GM21423 (cell line): ENCODE results near the gene VAC14.
A peak's percentile ranks its signal among the peaks of the same experiment; 100 is the strongest.
"Not testable (repeated sequence)": the region's sequence is repeated elsewhere in the genome, so short reads cannot be mapped to it uniquely, and the experiment has no call there.

ENCODE experiments used
- ATAC-seq: cut with Tn5 transposase; IDR thresholded peaks from one replicate; pipeline ENCODE4 v1.9.1; 2021; ENCODE audit warnings: mild to moderate bottlenecking, moderate library complexity; ENCODE audit not compliant: unreplicated experiment

VAC14 gene

GRCh38 chr16:70745536-70746025 lies 55.4 kb downstream of the VAC14 start:
- ATAC-seq: no peak

- no peak for ATAC-seq
Observed at GRCh38 chr16:70744366-70744765, 56.6 kb downstream of the VAC14 start.

- ATAC-seq: no peak
Observed at GRCh38 chr16:70743791-70744190, 57.2 kb downstream of the VAC14 start.

- not testable (repeated sequence) for ATAC-seq
Observed at GRCh38 chr16:70742967-70743366, 58.0 kb downstream of the VAC14 start.

- no peak for ATAC-seq
Observed at GRCh38 chr16:70741783-70742125, 59.2 kb downstream of the VAC14 start.

GRCh38 chr16:70740914-70741782 lies 59.8 kb downstream of the VAC14 start:
- no peak for ATAC-seq

- no peak for ATAC-seq
Observed at GRCh38 chr16:70740174-70740913, 60.6 kb downstream of the VAC14 start.

- ATAC-seq: no peak
Observed at GRCh38 chr16:70739389-70739788, 61.6 kb downstream of the VAC14 start.

GRCh38 chr16:70738083-70738977 lies 62.6 kb downstream of the VAC14 start:
- ATAC-seq: no peak

- ATAC-seq: peak; percentile 86
Observed at GRCh38 chr16:70737377-70738082, 63.4 kb downstream of the VAC14 start.

GRCh38 chr16:70736465-70737376 lies 64.2 kb downstream of the VAC14 start:
- no peak for ATAC-seq

GRCh38 chr16:70735141-70735979 lies 65.6 kb downstream of the VAC14 start:
- no peak for ATAC-seq

- ATAC-seq: no peak
Observed at GRCh38 chr16:70734522-70735095, 66.3 kb downstream of the VAC14 start.

GRCh38 chr16:70730944-70731343 lies 70.0 kb downstream of the VAC14 start:
- ATAC-seq: no peak

- no peak for ATAC-seq
Observed at GRCh38 chr16:70730031-70730430, 70.9 kb downstream of the VAC14 start.

- ATAC-seq: no peak
Observed at GRCh38 chr16:70729292-70729691, 71.7 kb downstream of the VAC14 start.

- ATAC-seq: no peak
Observed at GRCh38 chr16:70728150-70728549, 72.8 kb downstream of the VAC14 start.

GRCh38 chr16:70726892-70727361 lies 74.0 kb downstream of the VAC14 start:
- no peak for ATAC-seq
